HepG2 (cell line): ENCODE results near the gene OVOL2. TPM values are rescaled to one million over a fixed set of nuclear protein-coding genes. Genes with fewer than 3 reads are reported as not detected.
A peak's percentile ranks its signal among the peaks of the same experiment; 100 is the strongest.

Experiments used
- EED ChIP-seq: sonication (generic); formaldehyde crosslinking; IDR thresholded peaks from 2 replicates; pipeline ENCODE4 v1.5.0; 2020; ENCODE audit warnings: mild to moderate bottlenecking, missing genetic modification reagents
- ETV6 ChIP-seq: sonication (generic); formaldehyde crosslinking; conservative IDR thresholded peaks from 2 replicates; pipeline ENCODE4 v1.4.0; 2020; ENCODE audit warnings: missing genetic modification reagents
- FLYWCH1 ChIP-seq: sonication (generic); formaldehyde crosslinking; IDR thresholded peaks from 2 replicates; pipeline ENCODE4 v1.8.1; 2023; ENCODE audit warnings: mild to moderate bottlenecking, missing genetic modification reagents
- HNF4G ChIP-seq, 2 experiments: sonication (generic) in 1 of 2; formaldehyde crosslinking in 1 of 2; IDR thresholded peaks; 2 replicates each; pipeline versions ENCODE4 v1.4.0 to v1.6.1; 2011 to 2020; ENCODE audit warnings: borderline replicate concordance in 2 of 2, low read depth in 2 of 2, mild to moderate bottlenecking in 2 of 2, low read length in 1 of 2, missing genetic modification reagents in 1 of 2, moderate library complexity in 1 of 2
- IRF2 ChIP-seq: IDR thresholded peaks from 2 replicates; pipeline ENCODE4 v1.6.1; 2018; ENCODE audit warnings: missing genetic modification reagents, missing compliant biosample characterization
- MED8 ChIP-seq: sonication (generic); formaldehyde crosslinking; IDR thresholded peaks from 2 replicates; pipeline ENCODE4 v1.8.1; 2023; ENCODE audit warnings: mild to moderate bottlenecking, missing genetic modification reagents; ENCODE audit not compliant: insufficient replicate concordance
- NRL ChIP-seq: sonication (generic); formaldehyde crosslinking; IDR thresholded peaks from 2 replicates; pipeline ENCODE4 v1.5.0; 2020; ENCODE audit warnings: missing genetic modification reagents, mild to moderate bottlenecking, moderate library complexity, borderline replicate concordance
- SALL1 ChIP-seq: sonication (generic); formaldehyde crosslinking; IDR thresholded peaks from 2 replicates; pipeline ENCODE4 v1.8.0; 2022; ENCODE audit warnings: mild to moderate bottlenecking, missing genetic modification reagents
- SNAPC2 ChIP-seq: sonication (generic); formaldehyde crosslinking; IDR thresholded peaks from 2 replicates; pipeline ENCODE4 v1.8.1; 2022; ENCODE audit warnings: mild to moderate bottlenecking, missing genetic modification reagents
- SOX5 ChIP-seq: IDR thresholded peaks from 2 replicates; pipeline ENCODE4 v1.6.1; 2016; ENCODE audit warnings: borderline replicate concordance
- SPEN ChIP-seq: sonication (generic); formaldehyde crosslinking; IDR thresholded peaks from 2 replicates; pipeline ENCODE4 v1.5.1; 2020; ENCODE audit warnings: low read depth, mild to moderate bottlenecking, missing genetic modification reagents
- ZBTB3 ChIP-seq: sonication (generic); formaldehyde crosslinking; IDR thresholded peaks from 2 replicates; pipeline ENCODE4 v1.4.0; 2020; ENCODE audit warnings: low read depth, mild to moderate bottlenecking, moderate library complexity, missing genetic modification reagents, borderline replicate concordance
- ZC3H13 ChIP-seq: sonication (generic); formaldehyde crosslinking; IDR thresholded peaks from 2 replicates; pipeline ENCODE4 v1.8.1; 2023; ENCODE audit warnings: mild to moderate bottlenecking, missing genetic modification reagents, moderate library complexity
- ZMYM2 ChIP-seq: sonication (generic); formaldehyde crosslinking; IDR thresholded peaks from 2 replicates; pipeline ENCODE4 v1.8.0; 2022; ENCODE audit warnings: mild to moderate bottlenecking, missing genetic modification reagents
- ZNF101 ChIP-seq: sonication (generic); formaldehyde crosslinking; IDR thresholded peaks from 2 replicates; pipeline ENCODE4 v1.4.0; 2020; ENCODE audit warnings: mild to moderate bottlenecking, low read depth, missing genetic modification reagents, borderline replicate concordance
- ZNF292 ChIP-seq: sonication (generic); formaldehyde crosslinking; IDR thresholded peaks from 2 replicates; pipeline ENCODE4 v1.8.1; 2022; ENCODE audit warnings: mild to moderate bottlenecking, low read depth, missing genetic modification reagents, borderline replicate concordance
- ZNF382 ChIP-seq: sonication (generic); formaldehyde crosslinking; IDR thresholded peaks from 2 replicates; pipeline ENCODE4 v1.5.0; 2020; ENCODE audit warnings: missing genetic modification reagents, mild to moderate bottlenecking, borderline replicate concordance
- ZNF589 ChIP-seq: sonication (generic); formaldehyde crosslinking; conservative IDR thresholded peaks from 2 replicates; pipeline ENCODE4 v1.8.0; 2022; ENCODE audit warnings: mild to moderate bottlenecking, moderate library complexity, missing genetic modification reagents
- ZNF616 ChIP-seq: sonication (generic); formaldehyde crosslinking; IDR thresholded peaks from 2 replicates; pipeline ENCODE4 v1.5.0; 2020; ENCODE audit warnings: low read depth, mild to moderate bottlenecking, missing genetic modification reagents
- polyA plus RNA-seq, 8 experiments: library from polyadenylated mRNA; depleted of rRNA in 3 of 8; stranded (reverse) in 7 of 8; unstranded in 1 of 8; fragments of >200 nt; fragmentation: Illumina TruSeq in 4 of 8; extraction: Trizol in 4 of 8; gene quantifications; 2 replicates each; pipeline versions ENCODE4 v1.2.1 to v1.2.3, GENCODE V29; 2011 to 2016; ENCODE audit warnings: low read depth in 4 of 8, missing spikeins in 1 of 8, mixed read lengths in 1 of 8; ENCODE audit not compliant: insufficient read depth in 1 of 8
- total RNA-seq, 5 experiments: library from RNA; depleted of rRNA; stranded (reverse); fragments of >200 nt; fragmentation: Illumina TruSeq; extraction: Trizol; gene quantifications; 2 replicates each; pipeline ENCODE4 v1.2.3, GENCODE V29; 2016; ENCODE audit warnings: low read depth in 1 of 5
- TF ChIP-seq, protein P1 (sequence below): sonication (generic); formaldehyde crosslinking; IDR thresholded peaks from 2 replicates; pipeline ENCODE4 v1.5.0; 2020; ENCODE audit warnings: mild to moderate bottlenecking, missing genetic modification reagents, borderline replicate concordance
- TF ChIP-seq, protein P2 (sequence below): sonication (generic); formaldehyde crosslinking; conservative IDR thresholded peaks from 2 replicates; pipeline ENCODE4 v1.8.0; 2022; ENCODE audit warnings: low read depth, missing genetic modification reagents
- TF ChIP-seq, protein P3 (sequence below): sonication (generic); formaldehyde crosslinking; IDR thresholded peaks from 2 replicates; pipeline ENCODE4 v1.8.0; 2022; ENCODE audit warnings: missing genetic modification reagents, mild to moderate bottlenecking, inconsistent platforms, borderline replicate concordance
- TF ChIP-seq, protein P4 (sequence below): sonication (generic); IDR thresholded peaks from 2 replicates; pipeline ENCODE4 v1.6.1; 2016; ENCODE audit warnings: low read depth, borderline replicate concordance

Gene OVOL2
- total and polyA plus RNA-seq, 2 of the 13 experiments (the other 11 are each of a cell fraction or from before 2014, with no cell fraction given): 0.20 to 0.31 TPM

DNA sequence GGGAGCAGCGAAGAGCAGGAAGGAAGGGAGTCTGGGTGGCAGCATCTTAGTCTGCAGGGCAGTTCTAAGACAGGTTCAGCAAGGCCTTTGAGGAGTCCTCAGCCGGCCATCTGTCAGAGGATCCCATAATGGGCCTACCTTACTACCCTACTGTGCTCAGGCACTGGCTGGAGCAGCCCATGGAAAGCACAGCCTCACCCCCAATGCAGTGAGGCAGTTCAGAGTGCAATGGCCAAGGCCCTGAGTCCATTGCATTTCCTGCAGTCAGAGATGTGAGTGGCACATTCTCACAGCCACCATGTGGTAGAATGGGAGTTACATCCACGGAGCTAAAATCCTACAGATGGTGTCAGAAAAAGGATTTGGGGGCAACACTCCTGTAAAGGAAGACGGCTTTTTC lies 19.4 kb upstream of the OVOL2 start (continued):
- TF ChIP-seq, protein P1, sequence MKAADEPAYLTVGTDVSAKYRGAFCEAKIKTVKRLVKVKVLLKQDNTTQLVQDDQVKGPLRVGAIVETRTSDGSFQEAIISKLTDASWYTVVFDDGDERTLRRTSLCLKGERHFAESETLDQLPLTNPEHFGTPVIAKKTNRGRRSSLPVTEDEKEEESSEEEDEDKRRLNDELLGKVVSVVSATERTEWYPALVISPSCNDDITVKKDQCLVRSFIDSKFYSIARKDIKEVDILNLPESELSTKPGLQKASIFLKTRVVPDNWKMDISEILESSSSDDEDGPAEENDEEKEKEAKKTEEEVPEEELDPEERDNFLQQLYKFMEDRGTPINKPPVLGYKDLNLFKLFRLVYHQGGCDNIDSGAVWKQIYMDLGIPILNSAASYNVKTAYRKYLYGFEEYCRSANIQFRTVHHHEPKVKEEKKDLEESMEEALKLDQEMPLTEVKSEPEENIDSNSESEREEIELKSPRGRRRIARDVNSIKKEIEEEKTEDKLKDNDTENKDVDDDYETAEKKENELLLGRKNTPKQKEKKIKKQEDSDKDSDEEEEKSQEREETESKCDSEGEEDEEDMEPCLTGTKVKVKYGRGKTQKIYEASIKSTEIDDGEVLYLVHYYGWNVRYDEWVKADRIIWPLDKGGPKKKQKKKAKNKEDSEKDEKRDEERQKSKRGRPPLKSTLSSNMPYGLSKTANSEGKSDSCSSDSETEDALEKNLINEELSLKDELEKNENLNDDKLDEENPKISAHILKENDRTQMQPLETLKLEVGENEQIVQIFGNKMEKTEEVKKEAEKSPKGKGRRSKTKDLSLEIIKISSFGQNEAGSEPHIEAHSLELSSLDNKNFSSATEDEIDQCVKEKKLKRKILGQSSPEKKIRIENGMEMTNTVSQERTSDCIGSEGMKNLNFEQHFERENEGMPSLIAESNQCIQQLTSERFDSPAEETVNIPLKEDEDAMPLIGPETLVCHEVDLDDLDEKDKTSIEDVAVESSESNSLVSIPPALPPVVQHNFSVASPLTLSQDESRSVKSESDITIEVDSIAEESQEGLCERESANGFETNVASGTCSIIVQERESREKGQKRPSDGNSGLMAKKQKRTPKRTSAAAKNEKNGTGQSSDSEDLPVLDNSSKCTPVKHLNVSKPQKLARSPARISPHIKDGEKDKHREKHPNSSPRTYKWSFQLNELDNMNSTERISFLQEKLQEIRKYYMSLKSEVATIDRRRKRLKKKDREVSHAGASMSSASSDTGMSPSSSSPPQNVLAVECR (CRISPR knock-in tag): no peak
- TF ChIP-seq ETV6 (CRISPR knock-in tag): no peak
- peak; percentile 45; the same call in 1 of the 2 replicates for TF ChIP-seq ZNF292 (CRISPR knock-in tag)
- TF ChIP-seq ZMYM2 (CRISPR knock-in tag): no peak
- TF ChIP-seq ZNF382 (CRISPR knock-in tag): no peak
- TF ChIP-seq, protein P2, sequence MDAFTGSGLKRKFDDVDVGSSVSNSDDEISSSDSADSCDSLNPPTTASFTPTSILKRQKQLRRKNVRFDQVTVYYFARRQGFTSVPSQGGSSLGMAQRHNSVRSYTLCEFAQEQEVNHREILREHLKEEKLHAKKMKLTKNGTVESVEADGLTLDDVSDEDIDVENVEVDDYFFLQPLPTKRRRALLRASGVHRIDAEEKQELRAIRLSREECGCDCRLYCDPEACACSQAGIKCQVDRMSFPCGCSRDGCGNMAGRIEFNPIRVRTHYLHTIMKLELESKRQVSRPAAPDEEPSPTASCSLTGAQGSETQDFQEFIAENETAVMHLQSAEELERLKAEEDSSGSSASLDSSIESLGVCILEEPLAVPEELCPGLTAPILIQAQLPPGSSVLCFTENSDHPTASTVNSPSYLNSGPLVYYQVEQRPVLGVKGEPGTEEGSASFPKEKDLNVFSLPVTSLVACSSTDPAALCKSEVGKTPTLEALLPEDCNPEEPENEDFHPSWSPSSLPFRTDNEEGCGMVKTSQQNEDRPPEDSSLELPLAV: no peak
- no peak for TF ChIP-seq EED
- TF ChIP-seq, protein P3, sequence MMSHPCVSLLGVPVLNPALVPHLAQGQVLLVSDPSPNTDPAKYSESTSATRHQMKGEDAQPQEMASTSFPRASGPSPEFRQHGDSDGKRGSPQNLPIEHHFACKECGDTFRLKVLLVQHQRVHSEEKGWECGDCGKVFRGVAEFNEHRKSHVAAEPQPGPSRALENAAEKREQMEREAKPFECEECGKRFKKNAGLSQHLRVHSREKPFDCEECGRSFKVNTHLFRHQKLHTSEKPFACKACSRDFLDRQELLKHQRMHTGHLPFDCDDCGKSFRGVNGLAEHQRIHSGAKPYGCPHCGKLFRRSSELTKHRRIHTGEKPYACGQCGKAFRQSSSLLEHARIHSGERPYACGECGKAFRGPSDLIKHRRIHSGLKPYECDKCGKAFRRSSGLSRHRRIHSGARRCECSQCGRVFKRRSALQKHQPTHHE (CRISPR knock-in tag): no peak
- TF ChIP-seq IRF2 (CRISPR knock-in tag): no peak
- no peak for TF ChIP-seq FLYWCH1 (CRISPR knock-in tag)
- no peak for TF ChIP-seq ZBTB3 (CRISPR knock-in tag)
- 0 out of 2 replicates have a peak, but pooled peaks have one; percentile 41 for TF ChIP-seq ZNF616 (CRISPR knock-in tag)
- no peak for TF ChIP-seq ZNF589
- no peak for TF ChIP-seq NRL (CRISPR knock-in tag)
- no peak for TF ChIP-seq MED8 (CRISPR knock-in tag)
- no peak for TF ChIP-seq ZNF101 (CRISPR knock-in tag)
- 0 out of 2 replicates have a peak, but pooled peaks have one; percentile 17 for TF ChIP-seq HNF4G (IDR thresholded peaks at IDR 0.05; ENCODE audit: borderline replicate concordance, low read depth, low read length)
- no peak for TF ChIP-seq HNF4G (CRISPR knock-in tag; IDR thresholded peaks at IDR 0.05; ENCODE audit: borderline replicate concordance, low read depth)
- TF ChIP-seq, protein P4, sequence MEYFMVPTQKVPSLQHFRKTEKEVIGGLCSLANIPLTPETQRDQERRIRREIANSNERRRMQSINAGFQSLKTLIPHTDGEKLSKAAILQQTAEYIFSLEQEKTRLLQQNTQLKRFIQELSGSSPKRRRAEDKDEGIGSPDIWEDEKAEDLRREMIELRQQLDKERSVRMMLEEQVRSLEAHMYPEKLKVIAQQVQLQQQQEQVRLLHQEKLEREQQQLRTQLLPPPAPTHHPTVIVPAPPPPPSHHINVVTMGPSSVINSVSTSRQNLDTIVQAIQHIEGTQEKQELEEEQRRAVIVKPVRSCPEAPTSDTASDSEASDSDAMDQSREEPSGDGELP: no peak
- no peak for TF ChIP-seq SOX5 (CRISPR knock-in tag)
- no peak for TF ChIP-seq ZC3H13 (CRISPR knock-in tag)
- no peak for TF ChIP-seq SPEN
- TF ChIP-seq SALL1: 0 out of 2 replicates have a peak, but pooled peaks have one; percentile 15
- TF ChIP-seq SNAPC2 (CRISPR knock-in tag): no peak
